ENCODE measurements around the gene BLOC1S5. TPM values are rescaled to one million over a fixed set of nuclear protein-coding genes. Genes with fewer than 3 reads are reported as not detected.

The BLOC1S5 gene
- total RNA-seq, 2 donors from 2014 or later, result 14.4 to 17.6 TPM

- H3K27ac Mint-ChIP-seq, result no peak overlapping the region
- H3K9ac ChIP-seq (ENCODE audit: extremely low read depth, low read length, poor library complexity, severe bottlenecking), result no peak overlapping the region
- peak; percentile 49 for DNase-seq
Measured at GRCh38 chr6:8085053-8085511, 20.9 kb upstream of the BLOC1S5 start.

GRCh38 chr6:8084586-8084985 lies 20.4 kb upstream of the BLOC1S5 start:
- no peaks in the 10 kb centered on the region for H3K27me3 Mint-ChIP-seq (ENCODE audit: insufficient read depth)
- TF ChIP-seq CTCF (conservative IDR thresholded peaks at IDR 0.05), result no peak
- no peak overlapping the region for H3K4me3 Mint-ChIP-seq
- no peak overlapping the region for H3K4me3 ChIP-seq (ENCODE audit: low read length)
- H3K27me3 ChIP-seq (ENCODE audit: control insufficient read depth, insufficient read depth, low read length, poor library complexity, severe bottlenecking), result no peaks in the 10 kb centered on the region
- peaks cover 17% of the 10 kb centered on the region for H3K9me3 Mint-ChIP-seq
- H3K4me1 ChIP-seq (ENCODE audit: control insufficient read depth, insufficient read depth, low read length), result peaks cover 9% of the 10 kb centered on the region
- no peak overlapping the region for H3K9ac ChIP-seq (ENCODE audit: extremely low read depth, low read length, poor library complexity, severe bottlenecking)
- peaks cover 21% of the 10 kb centered on the region for H3K9me3 ChIP-seq (ENCODE audit: control insufficient read depth, low read length)
- WGBS, 2 experiments (ENCODE audit: insufficient coverage in 1 of 2, insufficient read length in 1 of 2), result 78% methylated on average over 2 of the region's 4 CpGs; no CpG with 5 or more reads in 1 of the 2 experiments
- no peak for DNase-seq
- peaks cover 42% of the 10 kb centered on the region for H3K36me3 ChIP-seq (ENCODE audit: control insufficient read depth, insufficient read depth, low read length)
- peaks cover 33% of the 10 kb centered on the region for H3K36me3 Mint-ChIP-seq (ENCODE audit: low read depth)
- H3K27ac ChIP-seq (ENCODE audit: low read depth, low read length), result no peak overlapping the region
- H3K4me1 Mint-ChIP-seq, result peaks cover 22% of the 10 kb centered on the region
- no peak overlapping the region for H3K27ac Mint-ChIP-seq

More at GRCh38 chr6:8085053-8085511, 20.9 kb upstream of the BLOC1S5 start:
- Histone ChIP-seq H3K4me1 (ENCODE audit: control insufficient read depth, insufficient read depth, low read length) (peaks cover 7% of the 10 kb centered on the region), H3K27me3 (ENCODE audit: control insufficient read depth, insufficient read depth, low read length, poor library complexity, severe bottlenecking) (no peaks in the 10 kb centered on the region), H3K4me3 (ENCODE audit: low read length) (no peak overlapping the region), H3K36me3 (ENCODE audit: control insufficient read depth, insufficient read depth, low read length) (peaks cover 44% of the 10 kb centered on the region), H3K9me3 (ENCODE audit: control insufficient read depth, low read length) (peaks cover 22% of the 10 kb centered on the region), H3K27ac (ENCODE audit: low read depth, low read length) (no peak overlapping the region)
- peaks cover 18% of the 10 kb centered on the region for H3K9me3 Mint-ChIP-seq
- H3K27me3 Mint-ChIP-seq (ENCODE audit: insufficient read depth), result no peaks in the 10 kb centered on the region
- H3K4me1 Mint-ChIP-seq, result peaks cover 20% of the 10 kb centered on the region
- H3K4me3 Mint-ChIP-seq, result no peak overlapping the region
- no peak for TF ChIP-seq CTCF (conservative IDR thresholded peaks at IDR 0.05)
- H3K36me3 Mint-ChIP-seq (ENCODE audit: low read depth), result peaks cover 33% of the 10 kb centered on the region
- WGBS, 2 experiments (ENCODE audit: insufficient coverage in 1 of 2, insufficient read length in 1 of 2), result 96 to 100% methylated on average over 1 to 2 of the region's 2 CpGs

- Mint-ChIP-seq H3K27me3 (ENCODE audit: insufficient read depth) (no peaks in the 10 kb centered on the region), H3K9me3 (peaks cover 4% of the 10 kb centered on the region), H3K4me3 (no peak overlapping the region), H3K27ac (no peak overlapping the region), H3K4me1 (peaks cover 22% of the 10 kb centered on the region), H3K36me3 (ENCODE audit: low read depth) (peaks cover 23% of the 10 kb centered on the region)
- Histone ChIP-seq H3K4me1 (ENCODE audit: control insufficient read depth, insufficient read depth, low read length) (peaks cover 9% of the 10 kb centered on the region), H3K27ac (ENCODE audit: low read depth, low read length) (no peak overlapping the region), H3K9ac (ENCODE audit: extremely low read depth, low read length, poor library complexity, severe bottlenecking) (no peak overlapping the region), H3K9me3 (ENCODE audit: control insufficient read depth, low read length) (peaks cover 7% of the 10 kb centered on the region), H3K27me3 (ENCODE audit: control insufficient read depth, insufficient read depth, low read length, poor library complexity, severe bottlenecking) (no peaks in the 10 kb centered on the region), H3K36me3 (ENCODE audit: control insufficient read depth, insufficient read depth, low read length) (peaks cover 29% of the 10 kb centered on the region), H3K4me3 (ENCODE audit: low read length) (no peak overlapping the region)
- no peak for DNase-seq
- TF ChIP-seq CTCF (conservative IDR thresholded peaks at IDR 0.05), result no peak
- 82 to 84% methylated on average over 10 to 11 of the region's 11 CpGs for WGBS, 2 experiments (ENCODE audit: insufficient coverage in 1 of 2, insufficient read length in 1 of 2)
Measured at GRCh38 chr6:8082954-8083858, 19.0 kb upstream of the BLOC1S5 start.

Data from endodermal cell (in vitro differentiated cells).